ENCODE results near the gene CAMK1D.
"Not testable (repeated sequence)": the region's sequence is repeated elsewhere in the genome, so short reads cannot be mapped to it uniquely, and the experiment has no call there.

Gene CAMK1D

DNA sequence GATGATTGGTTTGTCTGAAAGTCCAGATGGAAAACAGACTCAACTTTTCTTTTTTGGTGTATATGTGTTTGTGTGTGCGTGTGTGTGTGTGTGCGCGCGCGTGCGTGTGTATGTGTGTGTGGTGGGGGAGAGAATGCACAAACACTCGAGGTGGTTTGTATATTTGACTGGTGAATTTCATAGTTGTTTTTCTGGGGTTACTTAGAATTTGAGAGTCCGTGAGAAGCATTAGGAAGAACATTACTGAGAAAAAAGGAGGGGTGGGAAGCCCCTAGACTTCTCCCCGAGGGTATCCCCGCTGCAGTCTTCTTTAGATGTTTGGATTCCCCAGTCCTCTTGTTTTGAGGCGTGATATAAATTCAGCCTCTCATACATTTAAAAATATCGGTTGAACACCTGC lies 6.0 kb downstream of the CAMK1D start:
- Histone ChIP-seq H4K20me1 (peaks cover 28 to 96% (median 64%) of the 10 kb centered on the region in 11 experiments; a peak in 18 of 22 replicates), H3K4me1 (peaks cover 21 to 48% (median 33%) of the 10 kb centered on the region in 10 experiments), H3K27ac (no peak overlapping the region), H3K36me3 (0 out of 22 replicates have a peak, but pooled peaks cover 0 to 4% (median 0%) of the 10 kb centered on the region in 11 experiments), H3K9me3 (replicated peaks in 1 of 11) (no peaks in the 10 kb centered on the region), H3K27me3 (0 out of 22 replicates have a peak, but pooled peaks cover 0 to 5% (median 0%) of the 10 kb centered on the region in 11 experiments), H3K4me3 (no peak overlapping the region), H3K4me2 (peak overlapping the region in 1 of 11 experiments; percentile 36; a peak in 2 of 22 replicates), H3K9ac (no peak overlapping the region)
- no peak for TF ChIP-seq Cebpa-rat (IDR thresholded peaks at IDR 0.05)

DNA sequence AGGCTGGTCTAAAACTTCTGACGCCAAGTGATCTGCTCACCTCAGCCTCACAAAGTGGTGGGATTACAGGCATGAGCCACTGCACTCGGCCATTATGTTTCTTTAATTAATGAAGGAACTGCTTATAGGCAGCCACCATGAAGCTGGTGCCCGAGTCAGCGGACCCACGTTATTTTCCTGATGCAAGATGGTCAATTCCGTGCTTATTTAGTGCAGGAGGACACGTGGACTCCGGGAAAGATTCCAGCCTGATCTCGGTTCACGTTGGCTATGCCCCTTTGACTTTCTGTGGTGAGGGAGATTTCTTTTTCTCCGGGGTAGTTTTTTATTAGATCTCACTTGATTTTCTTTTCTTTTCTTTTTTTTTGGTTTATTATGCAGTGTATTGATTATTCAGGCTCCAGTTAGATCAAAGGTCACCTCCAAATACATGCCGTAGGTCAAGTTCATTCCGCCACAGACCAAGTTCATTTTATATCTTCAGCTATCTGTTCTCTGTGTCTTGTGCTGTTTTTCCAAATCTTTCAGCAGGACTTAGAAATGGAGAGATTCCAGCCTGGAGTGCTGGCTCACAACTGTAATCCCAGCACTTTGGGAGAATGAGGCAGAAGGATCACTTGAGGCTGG lies 8.3 kb downstream of the CAMK1D start:
- H3K4me1 ChIP-seq, result peaks cover 18 to 40% (median 23%) of the 10 kb centered on the region in 10 experiments; a peak in 19 of 20 replicates
- TF ChIP-seq Cebpa-rat (IDR thresholded peaks at IDR 0.05), result no peak

DNA sequence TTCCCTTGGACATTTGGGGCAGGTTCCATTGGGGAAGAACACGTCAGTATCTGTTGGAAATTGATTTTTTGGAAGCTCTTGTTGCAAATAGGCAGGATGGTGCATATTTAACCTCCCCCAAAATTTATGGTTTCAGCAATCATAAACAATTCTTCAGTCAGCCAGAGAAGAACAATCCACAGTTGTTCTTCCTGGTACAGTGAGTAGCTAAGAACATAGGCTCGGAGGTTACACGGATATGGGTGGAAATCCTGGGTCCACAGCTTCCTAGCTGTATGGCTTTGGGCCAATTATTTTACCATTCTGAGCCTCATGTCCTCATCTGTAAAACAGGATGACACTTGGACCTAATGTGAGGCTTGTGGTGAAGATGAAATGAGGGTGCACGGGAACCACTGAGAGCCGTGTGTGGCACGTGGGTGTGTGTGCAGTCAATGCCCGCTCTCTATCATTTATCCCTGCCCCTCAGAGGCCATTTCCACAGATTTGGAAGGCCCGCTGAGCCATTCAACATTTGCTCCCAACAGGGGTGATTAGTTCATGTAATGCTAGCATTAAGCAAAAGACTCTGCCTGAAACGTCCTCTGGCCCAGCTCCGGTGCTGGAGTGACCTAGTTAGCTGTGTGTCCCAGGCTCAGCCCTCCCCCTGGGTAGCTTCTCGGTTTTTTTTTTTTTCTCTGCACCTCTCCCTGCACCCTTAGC lies 9.7 kb downstream of the CAMK1D start:
- Histone ChIP-seq H3K9ac (no peak overlapping the region), H3K36me3 (peaks cover 0 to 18% (median 6%) of the 10 kb centered on the region in 11 experiments; a peak in 5 of 22 replicates), H3K9me3 (replicated peaks in 1 of 11) (peaks cover 12 to 25% (median 22%) of the 10 kb centered on the region in 11 experiments; a peak in 20 of 22 replicates), H3K27ac (no peak overlapping the region), H3K4me2 (no peak overlapping the region), H3K4me3 (no peak overlapping the region), H3K4me1 (peaks cover 8 to 32% (median 13%) of the 10 kb centered on the region in 10 experiments; a peak in 17 of 20 replicates), H4K20me1 (peaks cover 10 to 69% (median 46%) of the 10 kb centered on the region in 11 experiments; a peak in 16 of 22 replicates), H3K27me3 (no peaks in the 10 kb centered on the region)
- no peak for TF ChIP-seq Cebpa-rat (IDR thresholded peaks at IDR 0.05)

More for the DNA sequence above, 8.3 kb downstream of the CAMK1D start:
- Histone ChIP-seq H3K27ac (no peak overlapping the region), H3K4me2 (no peak overlapping the region), H3K9ac (no peak overlapping the region), H3K4me3 (no peak overlapping the region), H3K9me3 (replicated peaks in 1 of 11) (peaks cover under 1 to 11% (median 8%) of the 10 kb centered on the region in 11 experiments; a peak in 19 of 22 replicates), H4K20me1 (peaks cover 13 to 82% (median 58%) of the 10 kb centered on the region in 11 experiments; a peak in 17 of 22 replicates), H3K27me3 (no peaks in the 10 kb centered on the region), H3K36me3 (peaks cover 0 to 7% (median 0%) of the 10 kb centered on the region in 11 experiments; a peak in 4 of 22 replicates)

- peak overlapping the region in 9 of 11 experiments; percentile 2 to 28 (median 9); a peak in 9 of 22 replicates for H3K4me2 ChIP-seq
Measured at GRCh38 chr10:12360461-12360860, 11.1 kb downstream of the CAMK1D start.

GRCh38 chr10:12361115-12361514 lies 11.8 kb downstream of the CAMK1D start:
- Histone ChIP-seq H3K4me1 (peaks cover 5 to 23% (median 13%) of the 10 kb centered on the region in 10 experiments; a peak in 17 of 20 replicates), H3K36me3 (peaks cover 0 to 18% (median 9%) of the 10 kb centered on the region in 11 experiments; a peak in 9 of 22 replicates), H4K20me1 (peaks cover 10 to 53% (median 27%) of the 10 kb centered on the region in 11 experiments; a peak in 16 of 22 replicates), H3K9me3 (replicated peaks in 1 of 11) (peaks cover 12 to 36% (median 26%) of the 10 kb centered on the region in 11 experiments; a peak in 20 of 22 replicates), H3K4me2 (peak overlapping the region in 5 of 11 experiments; percentile 2 to 28 (median 9); a peak in 3 of 22 replicates)
- H3K27ac ChIP-seq, H3K9ac ChIP-seq, H3K27me3 ChIP-seq, H3K4me3 ChIP-seq: not testable (repeated sequence)

More at GRCh38 chr10:12360461-12360860, 11.1 kb downstream of the CAMK1D start:
- no peak for TF ChIP-seq Cebpa-rat (IDR thresholded peaks at IDR 0.05)
- H3K36me3 ChIP-seq, result peaks cover 0 to 18% (median 9%) of the 10 kb centered on the region in 11 experiments; a peak in 9 of 22 replicates
- H3K9me3 ChIP-seq (replicated peaks in 1 of 11), result peaks cover 12 to 36% (median 26%) of the 10 kb centered on the region in 11 experiments; a peak in 20 of 22 replicates
- no peak overlapping the region for H3K9ac ChIP-seq
- no peak overlapping the region for H3K4me3 ChIP-seq
- no peak overlapping the region for H3K27ac ChIP-seq
- no peaks in the 10 kb centered on the region for H3K27me3 ChIP-seq
- H4K20me1 ChIP-seq, result peaks cover 10 to 60% (median 33%) of the 10 kb centered on the region in 11 experiments; a peak in 16 of 22 replicates
- H3K4me1 ChIP-seq, result peaks cover 7 to 23% (median 11%) of the 10 kb centered on the region in 10 experiments; a peak in 17 of 20 replicates

DNA sequence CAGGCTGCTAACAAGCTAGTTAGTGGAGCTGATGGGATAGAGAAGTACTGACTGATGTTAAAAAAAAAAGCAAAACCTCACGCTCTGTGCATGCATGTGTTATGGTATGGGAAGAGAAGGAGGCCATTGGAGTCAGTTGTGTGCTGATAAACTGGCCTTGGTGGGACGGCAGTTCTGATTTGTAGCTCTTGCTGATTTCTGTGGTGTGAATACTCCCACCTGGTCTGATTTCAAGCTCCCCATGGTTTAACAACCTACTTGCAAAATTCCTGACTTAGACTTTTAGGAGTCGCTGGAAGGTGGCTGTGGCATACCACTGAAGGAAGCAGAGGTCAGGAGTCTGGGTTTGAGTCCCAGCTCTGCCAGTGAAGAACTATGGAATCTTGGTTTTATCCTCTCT lies 15.2 kb downstream of the CAMK1D start:
- H3K4me2 ChIP-seq, result no peak overlapping the region
- TF ChIP-seq Cebpa-rat (IDR thresholded peaks at IDR 0.05), result no peak
- H3K9ac ChIP-seq, result no peak overlapping the region
- peaks cover 0 to 17% (median 13%) of the 10 kb centered on the region in 10 experiments; a peak in 13 of 20 replicates for H3K4me1 ChIP-seq
- no peak overlapping the region for H3K27ac ChIP-seq
- H3K4me3 ChIP-seq, result no peak overlapping the region
- H3K27me3 ChIP-seq, result no peaks in the 10 kb centered on the region
- peaks cover 0 to 18% (median 9%) of the 10 kb centered on the region in 11 experiments; a peak in 9 of 22 replicates for H3K36me3 ChIP-seq
- peaks cover 0 to 29% (median 10%) of the 10 kb centered on the region in 11 experiments; a peak in 13 of 22 replicates for H4K20me1 ChIP-seq
- H3K9me3 ChIP-seq (replicated peaks in 1 of 11), result peaks cover 12 to 36% (median 26%) of the 10 kb centered on the region in 11 experiments; a peak in 20 of 22 replicates

- Histone ChIP-seq H3K4me3 (no peak overlapping the region), H3K4me2 (no peak overlapping the region), H3K9ac (no peak overlapping the region), H3K27ac (no peak overlapping the region), H3K9me3 (replicated peaks in 1 of 11) (peaks cover 10 to 29% (median 21%) of the 10 kb centered on the region in 11 experiments; a peak in 20 of 22 replicates), H3K27me3 (no peaks in the 10 kb centered on the region), H3K36me3 (peaks cover 0 to 18% (median 9%) of the 10 kb centered on the region in 11 experiments; a peak in 10 of 22 replicates), H3K4me1 (peaks cover 0 to 13% (median 2%) of the 10 kb centered on the region in 10 experiments; a peak in 2 of 20 replicates), H4K20me1 (peaks cover 0 to 21% (median 0%) of the 10 kb centered on the region in 11 experiments; a peak in 7 of 22 replicates)
- TF ChIP-seq Cebpa-rat (IDR thresholded peaks at IDR 0.05), result no peak
Measured at GRCh38 chr10:12367272-12367671, 17.9 kb downstream of the CAMK1D start.

GRCh38 chr10:12369982-12370381 lies 20.6 kb downstream of the CAMK1D start:
- H3K36me3 ChIP-seq, result peaks cover 0 to 10% (median 0%) of the 10 kb centered on the region in 11 experiments; a peak in 6 of 22 replicates
- no peaks in the 10 kb centered on the region for H3K27me3 ChIP-seq
- H3K9ac ChIP-seq, result no peak overlapping the region
- no peak overlapping the region for H3K4me2 ChIP-seq
- H4K20me1 ChIP-seq, result peaks cover 0 to 33% (median 0%) of the 10 kb centered on the region in 11 experiments; a peak in 7 of 22 replicates
- H3K4me3 ChIP-seq, result no peak overlapping the region
- H3K27ac ChIP-seq, result no peak overlapping the region
- H3K9me3 ChIP-seq (replicated peaks in 1 of 11), result peaks cover 0 to 4% (median 0%) of the 10 kb centered on the region in 11 experiments; a peak in 5 of 22 replicates
- no peak for TF ChIP-seq Cebpa-rat (IDR thresholded peaks at IDR 0.05)
- peaks cover 0 to 13% (median 2%) of the 10 kb centered on the region in 10 experiments; a peak in 2 of 20 replicates for H3K4me1 ChIP-seq
